HEK293T (cell line): Measurements from ENCODE around the gene OR13C4.

ENCODE experiments used
- CTCF ChIA-PET: fragments of 350-600 bp; formaldehyde crosslinking; extraction: SDS; loops from one replicate; lab custom pipeline; 2021; ENCODE audit warnings: antibody characterized with exemption, inconsistent platforms; lab: Yijun Ruan, JAX
- POLR2A ChIA-PET: fragments of 350-600 bp; formaldehyde crosslinking; extraction: SDS; loops from one replicate; lab custom pipeline; 2020; ENCODE audit warnings: antibody characterized with exemption, inconsistent platforms; lab: Yijun Ruan, JAX
- DNase-seq: peaks from one replicate; pipeline ENCODE4 v3.0.0; 2012; ENCODE audit warnings: mixed read lengths; ENCODE audit errors: extremely low spot score
- ARNT ChIP-seq: fragments of 450-650 bp; IDR thresholded peaks from 2 replicates; pipeline ENCODE4 v1.6.1; 2017; ENCODE audit warnings: mild to moderate bottlenecking
- BHLHE40 ChIP-seq: fragments of 450-650 bp; IDR thresholded peaks from 2 replicates; pipeline ENCODE4 v1.6.1; 2016; ENCODE audit warnings: mild to moderate bottlenecking, moderate library complexity, borderline replicate concordance
- CTBP1 ChIP-seq: fragments of 450-650 bp; IDR thresholded peaks from 2 replicates; pipeline ENCODE4 v1.6.1; 2016; ENCODE audit warnings: borderline replicate concordance
- ELF4 ChIP-seq: fragments of 450-650 bp; IDR thresholded peaks from 2 replicates; pipeline ENCODE4 v1.6.1; 2017; ENCODE audit warnings: antibody characterized with exemption
- FOXA1 ChIP-seq: fragments of 450-650 bp; IDR thresholded peaks from 2 replicates; pipeline ENCODE4 v1.6.1; 2016; ENCODE audit warnings: mild to moderate bottlenecking
- FOXK2 ChIP-seq: fragments of 450-650 bp; IDR thresholded peaks from 2 replicates; pipeline ENCODE4 v1.6.1; 2016; ENCODE audit warnings: mild to moderate bottlenecking
- FOXM1 ChIP-seq: fragments of 450-650 bp; IDR thresholded peaks from 2 replicates; pipeline ENCODE4 v1.6.1; 2017; ENCODE audit warnings: mild to moderate bottlenecking, borderline replicate concordance
- HDGF ChIP-seq: fragments of 450-650 bp; IDR thresholded peaks from 2 replicates; pipeline ENCODE4 v1.6.1; 2017; ENCODE audit warnings: antibody characterized with exemption, borderline replicate concordance
- L3MBTL2 ChIP-seq: fragments of 450-650 bp; conservative IDR thresholded peaks from 2 replicates; pipeline ENCODE4 v1.6.1; 2016; ENCODE audit warnings: mild to moderate bottlenecking
- LEF1 ChIP-seq: fragments of 450-650 bp; IDR thresholded peaks from 2 replicates; pipeline ENCODE4 v1.6.1; 2017; ENCODE audit warnings: mild to moderate bottlenecking, borderline replicate concordance
- NFRKB ChIP-seq: fragments of 450-650 bp; IDR thresholded peaks from 2 replicates; pipeline ENCODE4 v1.6.1; 2016; ENCODE audit warnings: mild to moderate bottlenecking, moderate library complexity
- SP1 ChIP-seq: fragments of 450-650 bp; IDR thresholded peaks from 2 replicates; pipeline ENCODE4 v1.6.1; 2017
- SUZ12 ChIP-seq: fragments of 450-650 bp; IDR thresholded peaks from 2 replicates; pipeline ENCODE4 v1.6.1; 2016; ENCODE audit warnings: mild to moderate bottlenecking
- TARDBP ChIP-seq: fragments of 450-650 bp; IDR thresholded peaks from 2 replicates; pipeline ENCODE4 v1.6.1; 2016
- ZNF384 ChIP-seq: fragments of 450-650 bp; IDR thresholded peaks from 2 replicates; pipeline ENCODE4 v1.6.1; 2016
- TF ChIP-seq, protein P1 (sequence below): fragments of 450-650 bp; IDR thresholded peaks from 2 replicates; pipeline ENCODE4 v1.6.1; 2016

OR13C4 gene

DNA sequence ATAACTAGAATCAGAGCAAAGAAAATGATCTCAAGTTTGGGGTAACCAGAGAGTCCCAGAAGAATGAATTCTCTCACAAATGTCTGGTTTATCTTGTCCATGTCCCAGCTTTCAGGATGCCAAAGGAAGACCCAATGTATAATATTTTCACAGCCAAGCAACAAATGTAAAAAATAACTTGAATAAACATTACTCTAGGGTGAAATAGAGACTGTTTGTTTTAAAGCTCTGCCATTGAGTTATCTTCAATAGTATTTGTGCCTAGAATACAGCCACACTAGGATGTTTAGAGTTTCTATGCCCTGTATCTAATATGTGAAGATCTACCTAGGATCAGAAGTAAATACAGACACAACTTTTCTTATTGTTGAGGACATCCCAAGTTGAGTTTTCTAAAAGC is at the start of gene OR13C4:
TSS of gene OR13C4 (minus strand) at position 101 of the 400 bp plus-strand sequence. CDS start at position 101, 0 bp downstream.
- TF ChIP-seq, protein P1, sequence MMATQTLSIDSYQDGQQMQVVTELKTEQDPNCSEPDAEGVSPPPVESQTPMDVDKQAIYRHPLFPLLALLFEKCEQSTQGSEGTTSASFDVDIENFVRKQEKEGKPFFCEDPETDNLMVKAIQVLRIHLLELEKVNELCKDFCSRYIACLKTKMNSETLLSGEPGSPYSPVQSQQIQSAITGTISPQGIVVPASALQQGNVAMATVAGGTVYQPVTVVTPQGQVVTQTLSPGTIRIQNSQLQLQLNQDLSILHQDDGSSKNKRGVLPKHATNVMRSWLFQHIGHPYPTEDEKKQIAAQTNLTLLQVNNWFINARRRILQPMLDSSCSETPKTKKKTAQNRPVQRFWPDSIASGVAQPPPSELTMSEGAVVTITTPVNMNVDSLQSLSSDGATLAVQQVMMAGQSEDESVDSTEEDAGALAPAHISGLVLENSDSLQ: no peak
- TF ChIP-seq FOXM1 (no peak), SUZ12 (no peak), FOXK2 (no peak), L3MBTL2 (no peak), LEF1 (no peak), BHLHE40 (no peak), TARDBP (no peak), ARNT (no peak), FOXA1 (no peak), CTBP1 (no peak), NFRKB (no peak), ELF4 (no peak), HDGF (no peak), SP1 (no peak), ZNF384 (no peak)
- no peak for DNase-seq
- ChIA-PET POLR2A (no interaction called here), CTCF (no interaction called here)

- DNase-seq: no peak
- ChIA-PET CTCF (no interaction called here), POLR2A (no interaction called here)
- TF ChIP-seq TARDBP (no peak), LEF1 (no peak), FOXK2 (no peak)
Observed at GRCh38 chr9:104575456-104575855, 48.4 kb upstream of the OR13C4 start.

DNA sequence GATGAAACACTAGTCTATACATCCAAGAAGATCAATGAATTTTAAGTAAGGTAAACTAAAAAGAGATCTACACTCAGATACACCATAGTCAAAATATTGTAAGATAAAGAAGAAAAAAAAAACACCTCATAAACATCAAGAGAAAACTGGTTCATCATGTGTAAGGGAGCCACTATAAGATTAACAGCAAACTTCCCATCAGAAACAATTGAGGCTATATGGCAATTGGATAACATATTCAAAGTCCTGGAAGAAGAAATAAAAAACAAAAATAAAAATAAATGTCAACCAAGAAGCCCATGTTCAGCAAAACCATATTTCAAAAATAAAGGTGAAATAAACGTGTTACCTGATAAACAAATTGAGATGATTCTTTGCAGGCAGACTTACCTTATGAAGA is 45.6 kb upstream of the OR13C4 start:
- no peak for TF ChIP-seq LEF1
- TF ChIP-seq BHLHE40: no peak
- TF ChIP-seq SUZ12: no peak
- TF ChIP-seq FOXA1: no peak
- TF ChIP-seq FOXM1: no peak
- TF ChIP-seq TARDBP: no peak
- no peak for DNase-seq
- ChIA-PET POLR2A (no interaction called here), CTCF (no interaction called here)

- ChIA-PET CTCF (no interaction called here), POLR2A (no interaction called here)
- no peak for DNase-seq
- TF ChIP-seq BHLHE40 (no peak), ELF4 (no peak), L3MBTL2 (no peak), FOXA1 (no peak), TARDBP (no peak), CTBP1 (no peak), NFRKB (no peak), LEF1 (no peak)
- TF ChIP-seq, protein P1: no peak
Observed at GRCh38 chr9:104568868-104569267, 41.9 kb upstream of the OR13C4 start, which contains the start of gene OR13C8. OR13C8 (plus strand) TSS chr9:104569168; CDS start chr9:104569168, 0 bp downstream.

DNA sequence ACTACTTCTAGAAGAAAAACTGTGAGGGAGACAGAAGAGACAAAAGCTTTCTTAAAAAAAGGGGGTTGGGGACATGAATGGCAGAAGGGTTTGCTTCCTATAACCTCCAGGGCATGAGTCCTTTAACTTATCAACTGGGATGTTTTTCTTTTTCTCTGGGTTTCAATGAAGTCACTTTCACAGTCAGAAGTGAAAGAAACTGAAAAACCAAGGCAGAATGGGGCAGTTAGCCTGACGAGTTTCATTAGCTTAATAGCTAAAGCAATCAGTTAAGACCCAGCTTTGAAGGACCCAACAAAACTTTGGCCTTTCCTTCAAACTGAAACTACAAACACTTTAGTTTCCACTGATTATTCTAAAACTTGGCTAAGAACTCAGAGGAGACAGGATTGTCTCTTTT is 37.3 kb upstream of the OR13C4 start:
- ChIA-PET CTCF (no interaction called here), POLR2A (no interaction called here)
- no peak for TF ChIP-seq FOXK2
- TF ChIP-seq TARDBP: no peak
- TF ChIP-seq LEF1: no peak
- TF ChIP-seq FOXA1: no peak
- no peak for TF ChIP-seq ELF4
- TF ChIP-seq NFRKB: no peak
- DNase-seq: no peak

- TF ChIP-seq FOXK2 (no peak), L3MBTL2 (no peak), ELF4 (no peak), ZNF384 (no peak), TARDBP (no peak), LEF1 (no peak), HDGF (no peak), FOXA1 (no peak)
- ChIA-PET POLR2A (no interaction called here), CTCF (no interaction called here)
- DNase-seq: no peak
Observed at GRCh38 chr9:104556830-104557634, 30.0 kb upstream of the OR13C4 start.

DNA sequence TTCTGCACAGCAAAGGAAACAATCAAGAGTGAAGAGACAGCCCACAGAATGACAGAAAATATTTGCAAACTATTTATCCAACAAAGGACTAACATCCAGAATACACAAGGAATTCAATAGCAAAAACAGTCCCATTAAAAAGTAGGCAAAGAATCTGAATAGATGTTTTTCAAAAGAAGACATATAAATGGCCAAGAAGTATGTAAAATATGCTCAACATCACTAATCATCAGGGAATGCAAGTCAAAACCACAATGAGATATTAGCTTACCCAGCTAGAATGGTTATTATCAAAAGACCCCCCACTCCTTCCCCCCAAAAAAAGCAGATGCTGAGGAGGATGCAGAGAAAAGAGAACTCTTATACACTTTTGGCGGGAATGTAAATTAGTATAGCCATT is 28.5 kb upstream of the OR13C4 start:
- no peak for DNase-seq
- ChIA-PET POLR2A (no interaction called here), CTCF (no interaction called here)
- no peak for TF ChIP-seq FOXK2
- TF ChIP-seq, protein P1: no peak
- no peak for TF ChIP-seq BHLHE40
- TF ChIP-seq ELF4: no peak
- TF ChIP-seq LEF1: no peak
- no peak for TF ChIP-seq FOXM1
